Tibial artery (tissue), 4 donors: ENCODE results near the gene IL17REL.

Source experiments
- DNase-seq, 2 donors: peaks; one replicate each; pipeline ENCODE4 v3.0.0-alpha.2; 2019
- H3K27ac ChIP-seq, 2 donors: fragments of 200-600 bp; sonication (generic) in 1 of 2; 1 replicate in 1 of 2; 2 replicates in 1 of 2; pipeline ENCODE4 v1.5.1; 2018 to 2019; ENCODE audit warnings: mild to moderate bottlenecking in 1 of 2
- H3K27me3 ChIP-seq, 2 donors: fragments of 200-600 bp; sonication (generic) in 1 of 2; one replicate each; pipeline versions ENCODE4 v1.5.1 to v1.6.0; 2016 to 2019
- H3K36me3 ChIP-seq, 3 donors: fragments of 200-600 bp; sonication (generic) in 2 of 3; one replicate each; pipeline ENCODE4 v1.5.1; 2016 to 2019; ENCODE audit warnings: mild to moderate bottlenecking in 2 of 3
- H3K4me1 ChIP-seq, 4 donors: fragments of 200-600 bp; sonication (generic) in 2 of 4; 1 replicate in 3 of 4; 2 replicates in 1 of 4; pipeline ENCODE4 v1.5.1; 2016 to 2019
- H3K4me3 ChIP-seq, 2 donors: fragments of 200-600 bp; sonication (generic) in 1 of 2; 1 replicate in 1 of 2; 2 replicates in 1 of 2; pipeline ENCODE4 v1.5.1; 2018 to 2019; ENCODE audit warnings: mild to moderate bottlenecking in 2 of 2
- H3K9me3 ChIP-seq, 3 donors: fragments of 200-600 bp; sonication (generic) in 1 of 3; one replicate each; pipeline ENCODE4 v1.5.1; 2016 to 2019
- intact Hi-C: fragments of 100-400 bp; cut with DNase I; formaldehyde crosslinking; loops from one replicate; pipeline ENCODE4 v1.15.0; 2023; ENCODE audit warnings: low total_unique reads
- TF ChIP-seq, protein P1 (sequence below), 2 experiments: fragments of 200-600 bp in 1 of 2; fragments of 450-650 bp in 1 of 2; IDR thresholded peaks; one replicate each; pipeline ENCODE4 v1.5.1; 2017 to 2019; ENCODE audit warnings: antibody characterized with exemption in 2 of 2, mild to moderate bottlenecking in 1 of 2, moderate library complexity in 1 of 2

Gene IL17REL

DNA sequence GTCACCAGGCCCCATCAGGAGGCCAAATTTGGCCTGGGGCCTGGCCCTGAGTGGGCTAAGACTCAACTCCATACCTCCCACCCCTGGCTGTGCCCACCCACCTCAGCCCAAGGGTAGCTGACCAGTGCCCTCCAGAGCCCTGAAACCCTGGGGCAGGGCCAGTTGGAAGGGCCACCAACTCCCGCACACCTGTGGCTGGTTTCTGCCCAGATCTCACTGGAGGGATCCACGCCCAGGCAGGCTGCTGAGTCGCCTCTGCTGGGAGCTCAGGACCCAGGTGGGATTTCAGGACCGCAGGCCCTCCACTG, 60.9 kb downstream of the IL17REL start:
- no peak overlapping the region for H3K4me3 ChIP-seq
- H3K27ac ChIP-seq = peak overlapping the region; percentile 17 to 30
- DNase-seq = no peak
- TF ChIP-seq, protein P1, sequence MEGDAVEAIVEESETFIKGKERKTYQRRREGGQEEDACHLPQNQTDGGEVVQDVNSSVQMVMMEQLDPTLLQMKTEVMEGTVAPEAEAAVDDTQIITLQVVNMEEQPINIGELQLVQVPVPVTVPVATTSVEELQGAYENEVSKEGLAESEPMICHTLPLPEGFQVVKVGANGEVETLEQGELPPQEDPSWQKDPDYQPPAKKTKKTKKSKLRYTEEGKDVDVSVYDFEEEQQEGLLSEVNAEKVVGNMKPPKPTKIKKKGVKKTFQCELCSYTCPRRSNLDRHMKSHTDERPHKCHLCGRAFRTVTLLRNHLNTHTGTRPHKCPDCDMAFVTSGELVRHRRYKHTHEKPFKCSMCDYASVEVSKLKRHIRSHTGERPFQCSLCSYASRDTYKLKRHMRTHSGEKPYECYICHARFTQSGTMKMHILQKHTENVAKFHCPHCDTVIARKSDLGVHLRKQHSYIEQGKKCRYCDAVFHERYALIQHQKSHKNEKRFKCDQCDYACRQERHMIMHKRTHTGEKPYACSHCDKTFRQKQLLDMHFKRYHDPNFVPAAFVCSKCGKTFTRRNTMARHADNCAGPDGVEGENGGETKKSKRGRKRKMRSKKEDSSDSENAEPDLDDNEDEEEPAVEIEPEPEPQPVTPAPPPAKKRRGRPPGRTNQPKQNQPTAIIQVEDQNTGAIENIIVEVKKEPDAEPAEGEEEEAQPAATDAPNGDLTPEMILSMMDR (IDR thresholded peaks at IDR 0.05) = no peak
- intact Hi-C loops = no loop called here
- H3K4me1 ChIP-seq = peaks cover 0 to 74% (median 29%) of the 10 kb centered on the region in 4 donors
- H3K36me3 ChIP-seq = no peaks in the 10 kb centered on the region
- no peaks in the 10 kb centered on the region for H3K9me3 ChIP-seq
- no peaks in the 10 kb centered on the region for H3K27me3 ChIP-seq

DNA sequence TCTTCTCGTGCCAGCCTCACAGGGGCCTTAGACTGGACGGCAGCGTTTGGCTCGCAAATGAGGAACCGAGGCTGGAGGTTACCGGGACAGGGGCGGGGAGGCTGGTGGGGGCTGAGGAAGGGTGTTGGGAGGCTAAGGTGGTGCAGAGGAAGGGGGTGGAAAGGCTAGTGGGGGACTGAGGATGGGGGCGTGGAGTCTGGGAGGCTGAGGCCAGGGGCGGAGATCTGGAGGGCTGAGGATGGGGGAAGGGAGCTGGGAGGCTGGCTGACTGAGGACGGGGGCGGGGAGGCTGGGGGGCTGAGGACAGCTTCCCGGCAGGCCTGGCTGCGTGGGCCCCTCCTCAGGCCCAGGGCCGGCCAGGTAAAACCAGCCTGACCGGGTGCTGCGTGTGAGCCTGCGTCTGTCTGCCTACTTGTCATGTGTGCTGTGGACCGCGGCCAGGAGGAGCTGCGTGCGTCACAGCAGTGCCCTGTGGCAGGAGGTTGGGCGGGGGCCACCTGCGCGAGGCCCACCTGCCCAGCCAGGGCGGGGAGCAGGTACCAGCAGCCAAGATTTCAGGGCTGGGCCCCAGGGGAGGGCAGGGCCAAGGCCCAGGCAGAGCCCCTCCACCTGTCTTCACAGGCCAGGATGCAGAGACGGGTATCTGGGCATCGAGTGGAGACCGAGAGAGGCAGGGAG, 61.4 kb downstream of the IL17REL start:
- Histone ChIP-seq H3K36me3 (no peaks in the 10 kb centered on the region), H3K4me3 (no peak overlapping the region), H3K9me3 (no peaks in the 10 kb centered on the region), H3K27me3 (no peaks in the 10 kb centered on the region), H3K4me1 (peaks cover 0 to 74% (median 29%) of the 10 kb centered on the region in 4 donors), H3K27ac (peak overlapping the region in 1 of 2 donors; percentile 17)
- no peak for DNase-seq
- TF ChIP-seq, protein P1 (IDR thresholded peaks at IDR 0.05) = no peak
- intact Hi-C loops = no loop called here

DNA sequence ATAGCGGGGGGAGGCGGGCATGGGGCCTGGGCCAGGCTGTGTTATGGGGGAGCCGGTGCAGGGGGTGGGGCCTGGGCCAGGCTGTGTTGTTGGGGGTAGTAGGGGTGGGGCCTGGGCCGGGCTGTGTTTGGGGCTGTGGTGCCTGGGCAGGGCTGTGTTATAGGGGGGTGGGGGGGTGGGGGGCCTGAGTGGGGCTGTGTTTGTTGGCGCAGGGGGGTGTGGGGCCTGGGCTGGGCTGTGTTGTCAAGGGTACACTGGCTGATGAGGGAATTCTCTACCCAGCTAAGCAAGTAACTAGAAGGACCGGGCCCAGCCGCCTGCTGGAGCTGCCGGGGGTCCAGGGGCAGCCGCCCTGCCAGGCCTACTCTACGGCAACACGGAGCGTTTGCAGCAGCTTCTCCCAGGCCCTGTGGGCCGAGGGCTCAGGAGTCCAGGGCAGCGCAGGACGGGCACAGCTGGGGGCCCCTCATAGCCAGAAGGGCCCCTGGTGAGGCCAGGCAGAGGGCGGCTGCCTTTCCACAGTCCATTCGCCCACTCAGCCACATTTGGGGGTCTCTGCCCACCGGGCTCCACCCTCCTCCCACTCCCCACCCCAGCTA, 62.1 kb downstream of the IL17REL start:
- H3K9me3 ChIP-seq = no peaks in the 10 kb centered on the region
- no peak for DNase-seq
- peaks cover 0 to 71% (median 29%) of the 10 kb centered on the region in 4 donors for H3K4me1 ChIP-seq
- no peaks in the 10 kb centered on the region for H3K36me3 ChIP-seq
- no peaks in the 10 kb centered on the region for H3K27me3 ChIP-seq
- TF ChIP-seq, protein P1 (IDR thresholded peaks at IDR 0.05) = no peak
- no peak overlapping the region for H3K4me3 ChIP-seq
- intact Hi-C loops = no loop called here
- H3K27ac ChIP-seq = no peak overlapping the region

DNA sequence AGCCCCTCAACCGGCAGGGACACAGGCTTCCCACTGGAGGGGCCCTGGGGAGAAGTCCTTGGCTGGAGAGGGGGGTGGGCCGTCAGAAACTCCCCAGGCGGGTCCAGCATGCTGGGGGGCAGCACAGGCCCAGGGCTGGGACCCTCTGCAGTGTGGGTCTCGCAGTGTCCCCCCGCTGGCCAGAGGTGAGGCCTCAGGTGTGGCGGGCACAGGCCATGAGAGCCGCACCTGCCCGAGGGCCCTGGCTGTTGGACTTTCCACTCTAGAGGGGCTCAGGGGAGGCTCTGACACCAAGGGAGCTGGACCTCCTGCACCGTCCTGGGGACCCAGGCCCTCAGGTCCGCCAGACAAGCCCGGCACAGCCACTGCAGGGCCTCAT, 62.7 kb downstream of the IL17REL start:
- Histone ChIP-seq H3K4me3 (no peak overlapping the region), H3K4me1 (peaks cover 0 to 65% (median 29%) of the 10 kb centered on the region in 4 donors), H3K9me3 (no peaks in the 10 kb centered on the region), H3K27me3 (no peaks in the 10 kb centered on the region), H3K36me3 (no peaks in the 10 kb centered on the region), H3K27ac (no peak overlapping the region)
- intact Hi-C loops = no loop called here
- TF ChIP-seq, protein P1 (IDR thresholded peaks at IDR 0.05) = no peak
- no peak for DNase-seq

DNA sequence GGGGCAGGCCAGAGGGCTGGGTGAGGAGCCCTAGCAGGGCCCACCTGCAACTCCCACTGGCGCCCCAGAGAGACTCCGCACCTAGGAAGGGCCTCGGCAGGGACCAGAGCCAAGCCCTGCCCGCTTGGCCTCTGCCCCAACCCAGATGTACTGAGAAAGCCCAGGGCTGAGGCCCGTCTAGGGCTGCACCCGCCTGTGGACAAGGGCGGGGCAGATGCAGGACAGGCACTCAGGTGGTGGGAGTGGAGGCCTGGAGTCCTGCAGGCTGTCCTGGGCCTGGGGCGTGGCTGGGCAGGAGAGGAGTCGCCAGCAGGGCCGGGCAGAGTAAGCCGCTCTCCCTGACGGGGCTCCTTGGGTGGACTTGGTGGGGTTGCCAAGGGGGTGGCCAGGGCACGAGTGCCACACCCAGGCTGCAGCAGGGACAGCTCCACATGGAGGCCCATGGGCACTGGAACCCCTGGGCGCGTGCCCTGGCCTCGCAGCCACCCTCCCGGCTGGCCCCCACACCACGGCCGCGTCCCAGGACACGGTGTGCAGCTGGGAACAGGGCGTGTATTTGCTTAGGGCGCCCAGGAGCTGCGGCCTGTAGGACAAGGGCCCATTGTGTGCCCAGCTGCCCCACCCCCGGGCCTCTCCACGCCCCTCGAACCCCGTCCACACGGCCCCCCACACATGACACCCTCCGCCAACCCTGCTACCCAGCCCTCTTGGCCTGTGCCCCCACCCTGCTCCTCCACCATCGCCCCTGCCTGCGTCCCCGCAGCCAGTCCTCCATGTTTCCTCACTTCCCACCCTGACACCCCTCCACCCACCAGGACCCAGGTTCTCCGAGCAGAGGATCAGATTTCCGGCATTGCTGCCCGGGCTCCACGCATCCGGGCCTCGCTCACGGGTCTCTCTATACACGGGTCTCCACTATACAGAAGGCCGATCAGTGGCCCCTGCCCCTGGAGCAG, 63.3 kb downstream of the IL17REL start:
- no peaks in the 10 kb centered on the region for H3K27me3 ChIP-seq
- H3K4me3 ChIP-seq = no peak overlapping the region
- H3K9me3 ChIP-seq = no peaks in the 10 kb centered on the region
- TF ChIP-seq, protein P1 (IDR thresholded peaks at IDR 0.05) = no peak
- H3K36me3 ChIP-seq = no peaks in the 10 kb centered on the region
- intact Hi-C loops = no loop called here
- no peak for DNase-seq
- H3K4me1 ChIP-seq = peaks cover 0 to 58% (median 26%) of the 10 kb centered on the region in 4 donors
- no peak overlapping the region for H3K27ac ChIP-seq
